Sigmoid colon (tissue), 7 donors: ENCODE data around the gene CCIN. TPM values are rescaled to one million over a fixed set of nuclear protein-coding genes. Genes with fewer than 3 reads are reported as not detected.
A peak's percentile ranks its signal among the peaks of the same experiment; 100 is the strongest.

ENCODE experiments used
- DNase-seq: peaks from one replicate; pipeline ENCODE4 v3.0.0-alpha.2; 2019
- H3K27ac ChIP-seq, 4 donors: fragments of 200-600 bp; sonication (generic); one replicate each; pipeline ENCODE4 v1.5.1; 2016 to 2019; ENCODE audit warnings: mild to moderate bottlenecking in 1 of 4
- H3K27me3 ChIP-seq, 3 donors: fragments of 200-600 bp; sonication (generic); one replicate each; pipeline ENCODE4 v1.5.1; 2019; ENCODE audit warnings: mild to moderate bottlenecking in 1 of 3
- H3K36me3 ChIP-seq, 4 donors: fragments of 200-600 bp; sonication (generic); one replicate each; pipeline ENCODE4 v1.5.1; 2016 to 2019
- H3K4me1 ChIP-seq, 4 donors: fragments of 200-600 bp; sonication (generic); one replicate each; pipeline ENCODE4 v1.5.1; 2017 to 2019
- H3K4me3 ChIP-seq, 4 donors: fragments of 200-600 bp; sonication (generic); one replicate each; pipeline ENCODE4 v1.5.1; 2017 to 2019; ENCODE audit warnings: mild to moderate bottlenecking in 2 of 4, moderate library complexity in 1 of 4
- H3K9me3 ChIP-seq, 4 donors: fragments of 200-600 bp in 3 of 4; sonication (generic) in 3 of 4; one replicate each; pipeline versions ENCODE4 v1.5.1 to v1.6.1; 2013 to 2019
- EP300 ChIP-seq, 4 donors: sonication (generic); formaldehyde crosslinking; IDR thresholded peaks; one replicate each; pipeline ENCODE4 v1.6.1; 2017; ENCODE audit warnings: antibody characterized with exemption in 4 of 4
- POLR2A ChIP-seq, 2 donors: fragments of 450-650 bp; IDR thresholded peaks; one replicate each; pipeline ENCODE4 v1.6.1; 2016; ENCODE audit warnings: antibody characterized with exemption in 2 of 2, mild to moderate bottlenecking in 2 of 2, moderate library complexity in 2 of 2
- POLR2AphosphoS5 ChIP-seq, 4 donors: sonication (generic); formaldehyde crosslinking; IDR thresholded peaks; one replicate each; pipeline ENCODE4 v1.6.1; 2017; ENCODE audit warnings: antibody characterized with exemption in 4 of 4
- WGBS, 2 donors: extraction: QIAGEN DNeasy Blood & Tissue Kit; methylation state at CpG; one replicate each; pipeline ENCODE4 v1.1.7; 2013; 5-methylcytosine and 5-hydroxymethylcytosine counted together
- intact Hi-C: fragments of 100-400 bp; cut with DNase I; formaldehyde crosslinking; loops from one replicate; pipeline ENCODE4 v1.15.1; 2023
- polyA plus RNA-seq, 3 donors: library from polyadenylated mRNA; stranded (reverse); fragments of 200-250 nt; gene quantifications; one replicate each; pipeline ENCODE4 v1.2.3, GENCODE V29; 2013
- total RNA-seq, 4 donors: library from RNA; depleted of rRNA; stranded (reverse); fragments of >200 nt; gene quantifications; one replicate each; pipeline ENCODE4 v1.1.0, GENCODE V29; 2016
- TF ChIP-seq, protein P1 (sequence below), 4 experiments: fragments of 450-650 bp in 3 of 4; fragments of 200-600 bp in 1 of 4; IDR thresholded peaks; one replicate each; pipeline ENCODE4 v1.5.1; 2016 to 2019; ENCODE audit warnings: antibody characterized with exemption in 4 of 4, mild to moderate bottlenecking in 3 of 4, moderate library complexity in 2 of 4
- donor health status: healthy with polysubstance abuse.
- donor health status: Bipolar disorder and iron deficiency.
- donor health status: healthy.

Gene CCIN
- total and polyA plus RNA-seq, 7 donors = 0.07 to 2.5 (median 0.83) TPM; not detected in 3

DNA sequence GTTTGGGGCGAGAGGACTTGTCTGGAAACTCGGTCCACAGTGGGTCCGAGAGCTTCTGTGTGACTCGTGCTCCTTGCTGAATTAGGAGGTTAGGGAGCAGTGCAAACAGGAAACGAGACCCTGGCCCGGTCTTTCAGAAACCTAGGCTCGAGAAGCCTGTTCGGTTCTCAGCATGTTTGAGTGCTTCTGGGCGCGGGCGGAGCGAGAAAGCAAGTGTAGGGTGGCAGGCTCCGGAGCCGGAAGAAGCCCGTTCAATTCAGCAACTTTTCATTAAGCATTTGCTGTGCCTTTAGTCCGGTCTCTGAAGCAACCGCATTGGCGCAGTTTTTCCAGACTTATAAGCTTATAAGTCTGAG lies 22.1 kb downstream of the CCIN start:
- WGBS, 2 donors = 0% methylated on average over 18 of the region's 18 CpGs

GRCh38 chr9:36191686-36192085 lies 22.5 kb downstream of the CCIN start:
- Histone ChIP-seq H3K4me1 (peaks cover 0 to 46% (median 41%) of the 10 kb centered on the region in 4 donors), H3K36me3 (no peaks in the 10 kb centered on the region), H3K27ac (peak overlapping the region; percentile 90 to 95 (median 92)), H3K27me3 (no peaks in the 10 kb centered on the region), H3K4me3 (peak overlapping the region; percentile 86 to 98 (median 90)), H3K9me3 (no peaks in the 10 kb centered on the region)
- intact Hi-C loops = loop anchor here (2.0 to 5.0 kb wide), 5 partner anchors 55 to 296 kb away; partner anchors contain the start of genes GLIPR2 and GNE
- TF ChIP-seq POLR2A (IDR thresholded peaks at IDR 0.05) = no peak
- no peak for TF ChIP-seq POLR2AphosphoS5 (IDR thresholded peaks at IDR 0.05)
- TF ChIP-seq EP300 (IDR thresholded peaks at IDR 0.05) = no peak
- TF ChIP-seq, protein P1, sequence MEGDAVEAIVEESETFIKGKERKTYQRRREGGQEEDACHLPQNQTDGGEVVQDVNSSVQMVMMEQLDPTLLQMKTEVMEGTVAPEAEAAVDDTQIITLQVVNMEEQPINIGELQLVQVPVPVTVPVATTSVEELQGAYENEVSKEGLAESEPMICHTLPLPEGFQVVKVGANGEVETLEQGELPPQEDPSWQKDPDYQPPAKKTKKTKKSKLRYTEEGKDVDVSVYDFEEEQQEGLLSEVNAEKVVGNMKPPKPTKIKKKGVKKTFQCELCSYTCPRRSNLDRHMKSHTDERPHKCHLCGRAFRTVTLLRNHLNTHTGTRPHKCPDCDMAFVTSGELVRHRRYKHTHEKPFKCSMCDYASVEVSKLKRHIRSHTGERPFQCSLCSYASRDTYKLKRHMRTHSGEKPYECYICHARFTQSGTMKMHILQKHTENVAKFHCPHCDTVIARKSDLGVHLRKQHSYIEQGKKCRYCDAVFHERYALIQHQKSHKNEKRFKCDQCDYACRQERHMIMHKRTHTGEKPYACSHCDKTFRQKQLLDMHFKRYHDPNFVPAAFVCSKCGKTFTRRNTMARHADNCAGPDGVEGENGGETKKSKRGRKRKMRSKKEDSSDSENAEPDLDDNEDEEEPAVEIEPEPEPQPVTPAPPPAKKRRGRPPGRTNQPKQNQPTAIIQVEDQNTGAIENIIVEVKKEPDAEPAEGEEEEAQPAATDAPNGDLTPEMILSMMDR (IDR thresholded peaks at IDR 0.05) = no peak
- WGBS, 2 donors = 1 to 2% methylated on average over 7 of the region's 7 CpGs
- no peak for DNase-seq

More for the DNA sequence above, 22.1 kb downstream of the CCIN start:
- H3K4me1 ChIP-seq = peaks cover 0 to 46% (median 41%) of the 10 kb centered on the region in 4 donors
- peak overlapping the region; percentile 90 to 95 (median 92) for H3K27ac ChIP-seq
- H3K36me3 ChIP-seq = no peaks in the 10 kb centered on the region
- peak; percentile 72 for DNase-seq
- TF ChIP-seq, protein P1 (IDR thresholded peaks at IDR 0.05) = no peak
- TF ChIP-seq POLR2A (IDR thresholded peaks at IDR 0.05) = no peak
- no peak for TF ChIP-seq POLR2AphosphoS5 (IDR thresholded peaks at IDR 0.05)
- TF ChIP-seq EP300 (IDR thresholded peaks at IDR 0.05) = no peak
- no peaks in the 10 kb centered on the region for H3K9me3 ChIP-seq
- no peaks in the 10 kb centered on the region for H3K27me3 ChIP-seq
- intact Hi-C loops = loop anchor here (2.0 to 5.0 kb wide), 5 partner anchors 54 to 296 kb away; partner anchors contain the start of genes GLIPR2 and GNE
- H3K4me3 ChIP-seq = peak overlapping the region; percentile 86 to 98 (median 90)

- H3K27ac ChIP-seq = peak overlapping the region in 3 of 4 donors; percentile 92 to 95 (median 93)
- H3K36me3 ChIP-seq = peaks cover 0 to 4% (median 0%) of the 10 kb centered on the region in 4 donors
- H3K9me3 ChIP-seq = no peaks in the 10 kb centered on the region
- peak; percentile 18 for DNase-seq
- WGBS, 2 donors = 60 to 76% methylated on average over 4 of the region's 4 CpGs
- peaks cover 0 to 46% (median 41%) of the 10 kb centered on the region in 4 donors for H3K4me1 ChIP-seq
- TF ChIP-seq POLR2AphosphoS5 (IDR thresholded peaks at IDR 0.05) (no peak), EP300 (IDR thresholded peaks at IDR 0.05) (no peak), POLR2A (IDR thresholded peaks at IDR 0.05) (no peak)
- TF ChIP-seq, protein P1 (IDR thresholded peaks at IDR 0.05) = no peak
- H3K27me3 ChIP-seq = no peaks in the 10 kb centered on the region
- H3K4me3 ChIP-seq = peak overlapping the region; percentile 86 to 98 (median 90)
- intact Hi-C loops = loop anchor here (5.0 kb wide), 2 partner anchors 135 to 295 kb away; no protein-coding TSS in a partner anchor
These were observed 23.0 kb downstream of the CCIN start for GRCh38 chr9:36192196-36192595.

DNA sequence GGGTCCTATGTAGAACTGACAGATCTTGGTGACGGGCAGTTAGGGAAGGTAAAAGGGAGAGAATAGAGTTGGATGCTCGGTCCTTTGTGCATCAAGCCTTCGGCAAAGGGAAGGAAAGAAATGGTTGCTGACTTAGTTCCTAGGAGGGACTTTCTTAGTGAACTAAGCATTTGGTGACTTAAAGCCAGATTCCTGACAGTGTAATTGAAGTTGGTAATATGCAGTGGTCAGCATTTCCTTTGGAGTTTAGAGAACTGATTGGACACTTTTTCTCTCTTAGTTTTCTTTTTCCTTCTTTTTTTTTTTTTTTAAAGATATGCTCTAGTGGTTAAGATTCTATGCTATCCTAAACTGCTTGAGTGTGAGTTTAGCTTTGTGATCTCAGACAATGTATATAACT lies 23.8 kb downstream of the CCIN start:
- no peak for TF ChIP-seq EP300 (IDR thresholded peaks at IDR 0.05)
- no peak for DNase-seq
- Histone ChIP-seq H3K4me1 (peaks cover 0 to 46% (median 41%) of the 10 kb centered on the region in 4 donors), H3K36me3 (peaks cover 0 to 12% (median 0%) of the 10 kb centered on the region in 4 donors), H3K4me3 (peak overlapping the region in 2 of 4 donors; percentile 11 to 92), H3K27me3 (no peaks in the 10 kb centered on the region), H3K27ac (peak overlapping the region in 2 of 4 donors; percentile 17 to 19), H3K9me3 (no peaks in the 10 kb centered on the region)
- intact Hi-C loops = loop anchor here (5.0 kb wide), 2 partner anchors 134 to 294 kb away; no protein-coding TSS in a partner anchor
- WGBS, 2 donors = 73% methylated on average over 3 of the region's 3 CpGs

DNA sequence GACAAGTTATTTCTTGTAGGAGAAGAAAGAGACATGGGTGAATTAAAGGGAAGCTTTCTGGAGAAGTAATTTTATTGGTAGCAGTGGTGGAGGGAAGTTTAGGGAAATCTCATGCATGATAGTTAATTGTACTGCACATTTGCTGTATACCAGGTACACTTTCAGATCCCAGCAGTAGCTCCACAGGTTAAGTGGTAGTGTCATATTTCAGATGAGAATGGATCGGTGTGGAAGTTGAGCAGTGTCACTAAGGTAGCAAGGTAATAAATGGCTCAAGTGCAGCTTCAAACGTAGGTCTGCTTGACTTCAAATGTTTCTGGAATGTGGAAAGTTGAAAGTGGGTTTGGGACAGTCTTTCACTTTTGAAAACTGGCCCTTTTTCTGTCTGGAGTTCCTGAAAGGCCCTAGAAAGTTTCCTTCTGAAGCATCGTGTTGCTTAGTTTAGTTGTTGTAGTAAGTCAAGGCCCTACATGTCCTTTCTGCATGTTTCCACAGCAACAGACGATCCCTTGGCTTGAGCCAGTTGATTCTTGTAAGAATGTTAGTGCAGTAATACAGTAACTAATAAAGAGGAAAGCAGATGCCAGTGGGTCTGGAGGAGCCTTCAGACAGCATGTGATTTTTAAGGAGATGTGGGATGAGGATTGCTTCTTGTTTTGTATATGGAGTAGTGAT lies 25.3 kb downstream of the CCIN start:
- Histone ChIP-seq H3K9me3 (no peaks in the 10 kb centered on the region), H3K27me3 (no peaks in the 10 kb centered on the region), H3K4me1 (peaks cover 0 to 46% (median 41%) of the 10 kb centered on the region in 4 donors), H3K36me3 (peaks cover 3 to 26% (median 8%) of the 10 kb centered on the region in 4 donors), H3K27ac (peak overlapping the region in 2 of 4 donors; percentile 17 to 39), H3K4me3 (no peak overlapping the region)
- TF ChIP-seq POLR2A (IDR thresholded peaks at IDR 0.05) (no peak), POLR2AphosphoS5 (IDR thresholded peaks at IDR 0.05) (no peak), EP300 (IDR thresholded peaks at IDR 0.05) (no peak)
- TF ChIP-seq, protein P1 (IDR thresholded peaks at IDR 0.05) = no peak
- WGBS, 2 donors = 40 to 62% methylated on average over 4 of the region's 4 CpGs
- no peak for DNase-seq
- intact Hi-C loops = loop anchor here (5.0 kb wide), 2 partner anchors 133 to 293 kb away; no protein-coding TSS in a partner anchor
